ENCODE data around the gene MRPL20.
"Not testable (repeated sequence)": the region's sequence is repeated elsewhere in the genome, so short reads cannot be mapped to it uniquely, and the experiment has no call there.

MRPL20 gene

GRCh38 chr1:1380860-1381259 is 26.2 kb downstream of the MRPL20 start:
- DNase-seq = no peak

GRCh38 chr1:1377540-1378205 is 29.4 kb downstream of the MRPL20 start:
- no peak for DNase-seq

GRCh38 chr1:1376551-1377226 is 30.4 kb downstream of the MRPL20 start:
- DNase-seq = no peak

- DNase-seq = peak; percentile 98
Observed at GRCh38 chr1:1374929-1375662, 32.0 kb downstream of the MRPL20 start, which contains the start of gene AURKAIP1. Gene AURKAIP1, minus strand, starts transcription at chr1:1375207. Its CDS starts 451 bp downstream, at chr1:1374756.

- DNase-seq = no peak
Observed at GRCh38 chr1:1374589-1374928, 32.5 kb downstream of the MRPL20 start.

- DNase-seq = no peak
Observed at GRCh38 chr1:1373815-1374588, 33.1 kb downstream of the MRPL20 start.

GRCh38 chr1:1373051-1373814 is 33.9 kb downstream of the MRPL20 start:
- no peak for DNase-seq

GRCh38 chr1:1371746-1372711 is 35.1 kb downstream of the MRPL20 start:
- DNase-seq = no peak

GRCh38 chr1:1371364-1371745 is 35.7 kb downstream of the MRPL20 start:
- DNase-seq = no peak

- DNase-seq = no peak
Observed at GRCh38 chr1:1370771-1371300, 36.3 kb downstream of the MRPL20 start.

GRCh38 chr1:1370094-1370493 is 37.0 kb downstream of the MRPL20 start:
- not testable (repeated sequence) for DNase-seq

- DNase-seq = no peak
Observed at GRCh38 chr1:1367315-1367714, 39.8 kb downstream of the MRPL20 start.

- DNase-seq = no peak
Observed at GRCh38 chr1:1366699-1367066, 40.4 kb downstream of the MRPL20 start.

GRCh38 chr1:1365875-1366698 is 41.0 kb downstream of the MRPL20 start:
- DNase-seq = no peak

GRCh38 chr1:1364266-1364665 is 42.8 kb downstream of the MRPL20 start:
- no peak for DNase-seq

- no peak for DNase-seq
Observed at GRCh38 chr1:1361982-1362423, 45.1 kb downstream of the MRPL20 start.

GRCh38 chr1:1361233-1361981 is 45.7 kb downstream of the MRPL20 start:
- no peak for DNase-seq

GRCh38 chr1:1360506-1361169 is 46.5 kb downstream of the MRPL20 start:
- no peak for DNase-seq

Measured in NCI-H526 treated with DMSO at 0.1 percent for 48 hours (cell line).